GM19438 (cell line): ENCODE results near the gene OGFRL1.

ENCODE experiments used
- ATAC-seq: cut with Tn5 transposase; IDR thresholded peaks from one replicate; pipeline ENCODE4 v1.9.1; 2021; ENCODE audit warnings: low read depth; ENCODE audit not compliant: unreplicated experiment

Gene OGFRL1

DNA sequence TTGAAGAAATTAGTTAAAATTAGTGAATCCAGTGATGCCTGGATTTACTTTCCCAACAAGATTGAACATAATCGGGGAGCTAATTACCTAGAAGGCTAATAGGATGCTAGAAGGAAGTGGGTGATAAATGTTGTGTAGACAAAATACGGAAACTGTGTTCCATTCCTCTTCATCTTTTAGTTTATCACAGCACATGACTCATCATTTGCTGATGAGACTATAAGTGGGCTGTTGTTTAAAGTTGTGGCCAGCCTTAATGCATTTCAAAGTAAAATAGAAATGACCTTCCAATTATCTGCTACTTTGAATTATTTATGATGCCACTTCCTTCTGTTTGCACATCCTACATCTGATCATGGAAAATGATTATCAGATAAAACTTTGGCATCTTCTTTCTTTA, 43.4 kb downstream of the OGFRL1 start:
- ATAC-seq: no peak

DNA sequence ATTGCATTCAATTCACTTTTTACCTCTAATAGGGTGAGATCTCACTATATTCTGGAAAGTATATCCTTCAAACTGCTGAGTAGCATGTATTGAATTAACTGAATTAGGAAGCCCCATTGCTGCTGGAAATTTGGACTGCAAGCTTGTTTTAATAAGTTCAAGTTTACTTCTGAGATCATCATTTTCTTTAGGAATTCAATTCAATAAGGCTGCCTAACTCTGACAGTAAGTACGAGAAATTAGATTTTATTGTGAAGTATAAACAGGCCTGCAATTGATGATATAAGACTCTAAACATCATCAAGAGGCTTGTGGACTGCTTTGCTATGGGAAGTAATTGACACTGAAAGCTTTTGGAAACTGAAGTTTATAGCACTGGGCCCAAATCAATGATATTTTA, 44.4 kb downstream of the OGFRL1 start:
- ATAC-seq: no peak

DNA sequence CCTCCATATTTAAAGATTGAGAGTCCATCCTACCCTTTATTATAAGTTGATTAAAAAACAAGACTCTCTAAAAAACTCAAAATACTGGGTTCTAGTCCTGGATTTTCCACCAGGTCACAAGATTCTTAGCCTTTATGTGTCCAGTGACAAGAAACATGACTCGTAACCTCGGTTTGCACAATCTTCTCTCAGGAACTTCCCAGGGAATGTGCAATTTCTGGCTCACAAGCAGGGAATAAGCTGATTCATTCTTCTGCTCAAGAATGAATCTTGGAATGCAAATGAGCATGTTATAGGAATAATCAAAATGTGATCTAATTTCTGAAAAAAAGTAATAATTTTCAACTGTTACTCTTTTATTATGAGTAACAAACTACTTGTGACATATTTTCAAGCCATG, 45.1 kb downstream of the OGFRL1 start:
- no peak for ATAC-seq

DNA sequence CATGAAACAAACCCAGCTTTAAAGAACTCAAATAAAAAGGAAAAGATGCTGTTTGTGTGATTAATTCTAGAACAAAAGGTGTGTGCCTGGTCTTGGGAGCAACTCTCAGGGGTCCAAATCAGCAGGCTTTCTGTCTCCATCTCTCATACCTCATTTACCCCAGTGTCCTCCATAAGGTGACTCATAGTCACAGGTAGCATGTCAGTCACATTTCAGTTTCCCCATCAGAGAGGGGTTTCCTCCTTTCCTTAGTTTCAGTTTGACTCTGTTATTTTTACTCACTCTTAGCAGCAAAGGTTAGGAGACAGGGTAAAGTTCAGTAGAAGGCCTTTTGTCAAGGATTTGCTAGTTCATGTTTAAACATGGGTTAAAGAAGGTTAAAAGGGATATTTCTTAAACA, 46.2 kb downstream of the OGFRL1 start:
- ATAC-seq: no peak

DNA sequence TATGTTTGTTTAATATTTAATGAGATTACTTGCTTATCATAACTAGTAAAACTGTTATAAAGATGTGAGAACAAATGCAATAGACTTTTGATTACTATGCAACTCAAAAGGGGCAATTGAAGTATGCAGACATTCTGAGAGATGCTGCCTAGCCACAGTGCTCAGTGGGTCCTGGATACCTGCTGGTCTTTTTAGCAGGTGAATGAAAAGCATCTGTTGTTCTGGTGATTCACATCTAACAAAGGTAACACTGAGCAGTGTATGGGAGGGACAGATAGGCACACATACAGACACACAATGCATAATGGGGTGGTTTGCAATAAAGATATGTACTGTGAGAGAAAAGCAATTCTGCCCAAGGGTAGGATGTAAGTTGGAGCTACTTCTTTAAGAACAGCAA, 46.9 kb downstream of the OGFRL1 start:
- no peak for ATAC-seq

DNA sequence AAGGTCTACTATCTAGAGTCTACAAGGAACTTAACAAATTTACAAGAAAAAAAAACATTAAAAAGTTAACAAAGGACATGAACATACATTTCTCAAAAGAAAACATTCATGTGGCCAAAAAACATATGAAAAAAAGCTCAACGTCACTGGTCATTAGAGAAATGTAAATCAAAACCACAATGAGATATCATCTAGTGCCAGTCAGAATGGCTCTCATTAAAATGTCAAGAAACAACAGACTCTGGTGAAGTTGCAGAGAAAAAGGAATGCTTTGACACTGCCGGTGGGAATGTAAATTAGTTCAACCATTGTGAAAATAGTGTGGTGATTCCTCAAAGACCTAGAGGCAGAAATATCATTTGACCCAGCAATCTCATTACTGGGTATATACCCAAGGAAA, 48.3 kb downstream of the OGFRL1 start:
- no peak for ATAC-seq

DNA sequence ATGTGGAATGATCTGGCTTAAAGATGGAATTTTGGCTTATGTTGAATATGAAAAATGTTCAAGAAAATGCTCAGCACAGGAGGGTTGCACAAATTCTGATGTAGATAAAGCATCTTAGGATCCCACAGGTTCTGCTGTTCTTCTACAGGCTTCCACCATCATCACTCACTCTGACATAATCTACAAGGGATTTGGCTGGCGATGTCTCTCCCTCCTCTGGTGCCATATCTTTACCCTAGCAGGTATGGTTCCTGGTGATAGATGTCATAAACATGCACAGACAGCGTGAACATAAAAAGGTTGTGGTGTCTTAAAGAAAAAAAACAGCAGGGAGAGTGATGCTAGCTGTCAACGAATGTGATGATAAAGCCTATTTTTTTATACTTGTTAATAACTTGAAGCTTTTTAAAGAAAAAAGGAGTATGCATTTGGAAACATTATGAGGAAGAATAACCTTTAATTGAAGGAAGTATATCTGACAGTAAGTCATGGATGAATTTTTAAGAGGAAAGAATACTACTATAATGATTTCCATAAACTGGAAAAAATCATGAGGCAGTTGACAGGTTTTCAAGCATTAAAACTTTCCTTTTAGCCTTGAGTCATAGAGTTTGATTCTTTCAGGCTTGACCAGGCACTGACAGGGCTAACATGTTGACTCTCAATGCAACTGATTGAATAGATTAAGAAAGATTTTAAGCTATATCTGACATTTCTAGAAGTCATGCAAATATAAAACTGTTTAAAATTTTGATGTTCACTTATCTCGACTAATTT, 50.1 kb downstream of the OGFRL1 start:
- ATAC-seq: no peak

DNA sequence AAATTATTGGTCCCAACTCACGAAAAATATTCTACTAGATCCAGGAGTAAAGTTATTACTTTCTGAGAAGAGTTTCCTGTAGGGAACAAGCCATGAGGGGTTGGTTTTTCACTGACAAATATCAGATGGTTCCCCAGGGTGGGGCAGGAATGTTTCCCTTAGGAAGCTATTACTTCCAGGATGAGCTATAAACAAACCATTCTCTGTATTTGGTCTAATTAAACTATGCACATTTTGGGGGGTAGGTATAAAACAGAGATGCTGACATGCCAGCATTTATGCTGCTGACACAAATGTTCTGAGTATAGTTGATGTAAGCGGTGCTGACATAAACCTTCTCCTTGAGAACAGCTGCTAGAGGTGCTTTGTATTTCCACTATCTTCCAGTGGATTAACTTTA, 54.2 kb downstream of the OGFRL1 start:
- ATAC-seq: no peak

DNA sequence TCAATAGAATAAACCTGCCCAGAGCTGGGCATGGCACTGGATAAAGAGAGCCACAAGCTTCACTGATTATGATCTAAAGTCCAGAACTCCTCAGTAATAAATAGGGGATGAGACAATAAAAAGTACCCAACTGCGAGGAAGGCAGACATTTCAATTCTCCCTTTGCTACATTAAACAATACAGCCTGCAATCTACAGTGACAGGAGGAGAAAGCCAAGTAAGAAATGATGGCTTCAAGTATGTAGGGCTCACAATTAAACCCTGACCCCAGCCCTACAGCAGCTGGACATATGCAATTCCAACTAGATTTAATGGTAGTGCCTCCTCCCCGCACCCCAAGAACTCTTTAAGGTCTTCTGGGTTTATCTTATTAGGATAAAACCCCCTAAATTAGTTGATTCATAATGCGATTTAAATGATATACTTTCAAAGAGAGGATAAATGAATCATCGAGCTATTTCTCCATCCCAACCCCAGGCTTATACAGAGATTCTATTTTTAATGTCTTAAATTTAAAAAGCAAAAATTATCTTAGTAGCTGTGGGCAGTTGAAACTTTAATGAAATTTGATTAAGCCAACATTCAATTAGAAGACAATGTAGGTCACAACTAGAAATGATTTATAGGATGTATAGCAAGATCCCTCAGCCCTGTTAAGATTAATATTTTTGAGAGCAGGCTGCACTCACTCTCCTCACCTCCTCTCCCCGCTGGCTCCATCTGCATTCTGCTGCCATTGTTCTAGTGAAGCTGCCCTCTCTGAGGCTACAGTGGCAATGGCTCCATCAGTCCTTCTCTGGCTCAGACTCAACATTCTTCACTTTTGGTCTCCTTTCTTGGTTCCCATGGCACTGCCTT, 57.1 kb downstream of the OGFRL1 start:
- ATAC-seq: no peak

DNA sequence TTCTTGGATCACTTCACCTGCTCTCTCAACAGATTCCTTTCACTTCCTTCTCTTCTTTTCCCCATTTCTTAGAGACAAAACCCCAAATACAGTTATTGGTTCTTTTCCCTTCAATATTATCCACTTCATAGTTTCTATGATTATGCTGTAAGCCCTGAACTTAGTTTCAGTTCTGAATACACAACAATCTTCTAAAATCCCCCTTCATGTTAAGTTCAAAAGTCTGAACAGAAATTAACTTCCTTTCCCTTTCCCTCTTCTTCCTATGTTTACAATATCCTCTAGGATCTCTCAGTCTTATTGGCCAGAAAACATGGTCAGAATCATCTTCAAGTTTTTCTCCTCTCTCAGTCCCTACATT, 57.7 kb downstream of the OGFRL1 start:
- no peak for ATAC-seq

DNA sequence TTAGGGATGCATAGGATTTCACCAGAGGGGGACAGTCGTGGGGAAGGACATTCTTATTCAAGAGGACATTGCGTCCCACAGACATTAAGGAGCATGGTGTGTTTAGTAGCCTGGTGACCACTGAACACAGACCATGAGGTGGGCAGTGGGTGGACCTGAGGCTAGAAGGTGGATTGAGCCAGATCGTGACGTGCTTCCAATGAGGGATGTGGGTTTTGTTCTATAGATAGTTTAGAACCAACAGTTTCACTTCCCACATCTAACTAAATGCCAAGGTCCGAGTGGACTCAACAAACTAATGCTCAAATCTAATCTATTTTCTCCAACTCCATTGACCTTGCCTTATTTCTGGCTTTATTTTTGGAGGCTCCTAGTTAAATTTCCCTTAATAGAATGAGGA, 58.5 kb downstream of the OGFRL1 start:
- ATAC-seq: no peak

DNA sequence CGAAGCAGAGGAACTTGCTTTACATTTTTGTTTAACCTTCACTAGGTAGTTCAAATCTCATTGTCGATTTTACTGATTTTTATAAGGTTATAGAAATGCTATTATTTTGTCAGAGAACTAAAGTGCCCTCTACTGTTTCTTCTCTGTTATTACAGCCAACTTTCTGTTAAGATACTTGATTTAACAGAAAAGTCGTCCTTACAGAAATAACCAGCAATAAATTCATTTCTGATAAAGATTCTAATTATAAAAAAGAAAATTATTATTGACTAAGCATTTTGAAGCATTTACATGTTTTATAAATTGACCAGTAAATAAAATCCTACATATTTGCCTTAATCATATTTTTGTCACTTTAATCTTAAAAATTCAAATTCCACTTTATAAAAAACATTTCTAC, 60.8 kb downstream of the OGFRL1 start:
- no peak for ATAC-seq

DNA sequence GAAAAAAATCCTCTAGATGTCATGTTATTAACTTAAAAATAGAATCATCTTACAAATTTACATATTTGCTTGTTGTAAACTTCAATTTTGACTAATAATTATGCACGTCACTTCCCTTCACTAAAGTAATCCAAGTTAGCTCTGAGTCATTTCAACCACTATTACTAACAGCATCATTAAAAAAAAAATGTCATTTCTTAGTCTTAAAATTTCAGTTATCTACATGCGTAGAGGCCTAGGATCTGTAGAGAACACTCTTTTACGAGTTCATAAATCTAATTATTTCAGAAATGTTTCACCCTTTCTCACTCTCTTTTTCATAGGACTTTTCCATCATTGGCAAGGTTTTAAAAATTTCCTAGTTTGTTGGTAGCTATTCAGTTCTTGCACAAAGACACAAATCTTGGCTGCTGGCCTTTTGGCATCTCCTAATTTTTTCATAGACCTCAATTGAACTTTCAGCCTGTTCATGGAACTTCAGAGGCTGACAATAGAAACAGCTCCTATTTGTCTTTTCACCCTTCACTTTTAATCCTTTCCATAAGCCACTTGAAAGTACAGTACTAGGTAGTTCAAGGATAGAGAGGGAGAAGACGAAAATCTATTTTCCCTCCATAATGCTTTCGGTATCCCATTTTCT, 61.5 kb downstream of the OGFRL1 start:
- no peak for ATAC-seq

DNA sequence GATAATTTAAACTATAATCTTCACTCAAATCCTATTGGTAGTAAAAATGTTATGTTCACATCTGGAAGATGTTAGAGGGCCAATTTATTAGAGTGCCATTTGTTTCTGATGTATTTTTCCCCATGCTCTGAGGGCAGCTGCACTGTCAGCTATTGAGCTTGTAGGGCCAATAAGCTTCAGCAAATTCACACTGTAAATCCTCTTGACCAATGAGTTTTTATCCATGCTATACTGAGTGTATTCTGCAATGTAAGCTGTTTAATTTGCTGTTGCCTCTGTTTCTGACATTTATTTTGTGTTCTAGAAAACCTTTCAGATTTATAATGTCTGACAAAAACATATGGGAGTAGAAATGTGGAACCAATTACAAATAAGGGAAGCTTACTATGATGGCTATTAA, 62.6 kb downstream of the OGFRL1 start:
- ATAC-seq: no peak
